GM23338 (cell line): ENCODE results near the gene DCAF6. TPM values are rescaled to one million over a fixed set of nuclear protein-coding genes. Genes with fewer than 3 reads are reported as not detected.
A peak's percentile ranks its signal among the peaks of the same experiment; 100 is the strongest.
"Not testable (repeated sequence)": the region's sequence is repeated elsewhere in the genome, so short reads cannot be mapped to it uniquely, and the experiment has no call there.

Experiments used
- ATAC-seq: fragments of 200-7000 bp; cut with Tn5 transposase; 3 replicates; pipeline ENCODE4 v1.9.1; 2020
- DNase-seq: peaks from one replicate; pipeline ENCODE4 v3.0.0-alpha.2; 2015; ENCODE audit warnings: low spot score
- H2AFZ ChIP-seq: fragments of 200-600 bp; sonication (generic); 2 replicates; pipeline ENCODE4 v1.8.0; 2016; ENCODE audit warnings: antibody characterized with exemption, mild to moderate bottlenecking, moderate library complexity
- H3F3A ChIP-seq: fragments of 200-600 bp; sonication (generic); replicated peaks from 2 replicates; pipeline ENCODE4 v1.8.0; 2017; ENCODE audit warnings: antibody characterized with exemption, mixed run types, low read depth
- H3K27ac ChIP-seq: fragments of 200-600 bp; sonication (generic); 2 replicates; pipeline ENCODE4 v1.6.1; 2016; ENCODE audit warnings: low read depth
- H3K27me3 ChIP-seq: fragments of 200-600 bp; sonication (generic); 2 replicates; pipeline ENCODE4 v1.8.0; 2016; ENCODE audit warnings: mild to moderate bottlenecking, mixed run types, moderate library complexity; ENCODE audit not compliant: insufficient read depth
- H3K36me3 ChIP-seq: fragments of 200-600 bp; sonication (generic); 2 replicates; pipeline ENCODE4 v1.8.0; 2016; ENCODE audit warnings: mild to moderate bottlenecking; ENCODE audit not compliant: insufficient read depth
- H3K4me1 ChIP-seq: fragments of 200-600 bp; sonication (generic); 2 replicates; pipeline ENCODE4 v1.8.0; 2016; ENCODE audit warnings: mild to moderate bottlenecking, moderate library complexity; ENCODE audit not compliant: insufficient read depth
- H3K4me2 ChIP-seq: fragments of 200-600 bp; sonication (generic); 2 replicates; pipeline ENCODE4 v1.7.1; 2017; ENCODE audit warnings: mixed run types
- H3K4me3 ChIP-seq: fragments of 200-600 bp; sonication (generic); 2 replicates; pipeline ENCODE4 v1.6.1; 2016; ENCODE audit warnings: mixed run types
- H3K79me2 ChIP-seq: fragments of 200-600 bp; sonication (generic); replicated peaks from 2 replicates; pipeline ENCODE4 v1.8.0; 2017; ENCODE audit warnings: mild to moderate bottlenecking; ENCODE audit not compliant: insufficient read depth
- H3K9me2 ChIP-seq: fragments of 200-600 bp; sonication (generic); 2 replicates; pipeline ENCODE4 v1.8.0; 2017; ENCODE audit not compliant: insufficient read depth
- H4K20me1 ChIP-seq: fragments of 200-600 bp; sonication (generic); replicated peaks from 2 replicates; pipeline ENCODE4 v1.8.0; 2017; ENCODE audit warnings: mild to moderate bottlenecking; ENCODE audit not compliant: insufficient read depth
- H3K27ac Mint-ChIP-seq: 2 replicates; pipeline ENCODE4 v1.8.0; 2020; ENCODE audit warnings: inconsistent platforms, mild to moderate bottlenecking, moderate library complexity, mixed read lengths
- H3K27me3 Mint-ChIP-seq: 3 replicates; pipeline ENCODE4 v1.8.0; 2022; ENCODE audit warnings: low read depth, mild to moderate bottlenecking, moderate library complexity, mixed read lengths, inconsistent platforms; ENCODE audit not compliant: insufficient read depth, poor library complexity
- H3K36me3 Mint-ChIP-seq: 3 replicates; pipeline ENCODE4 v1.8.0; 2021; ENCODE audit warnings: low read depth, mild to moderate bottlenecking, inconsistent platforms, moderate library complexity, mixed read lengths
- H3K4me1 Mint-ChIP-seq: 3 replicates; pipeline ENCODE4 v1.8.0; 2020; ENCODE audit warnings: mild to moderate bottlenecking, inconsistent platforms, mixed read lengths
- H3K4me3 Mint-ChIP-seq: 3 replicates; pipeline ENCODE4 v1.8.0; 2021; ENCODE audit warnings: moderate library complexity, mild to moderate bottlenecking, inconsistent platforms, mixed read lengths
- H3K9me3 Mint-ChIP-seq: 3 replicates; pipeline ENCODE4 v1.8.0; 2020; ENCODE audit warnings: moderate library complexity, mild to moderate bottlenecking, inconsistent platforms, mixed read lengths
- CREB1 ChIP-seq: fragments of 250-450 bp; sonication (Bioruptor Pico); IDR thresholded peaks from 2 replicates; pipeline ENCODE4 v1.5.0; 2020; ENCODE audit warnings: low read depth, mild to moderate bottlenecking, moderate library complexity
- JUNB ChIP-seq: IDR thresholded peaks from one replicate; pipeline ENCODE4 v1.6.1; 2016; ENCODE audit warnings: antibody characterized with exemption; ENCODE audit not compliant: unreplicated experiment
- NANOG ChIP-seq: IDR thresholded peaks from 2 replicates; pipeline ENCODE4 v1.6.1; 2016; ENCODE audit warnings: antibody characterized with exemption, borderline replicate concordance
- ZNF114 ChIP-seq: fragments of 250-450 bp; sonication (Bioruptor Pico); IDR thresholded peaks from 2 replicates; pipeline ENCODE4 v1.5.0; 2020; ENCODE audit warnings: mild to moderate bottlenecking, moderate library complexity
- polyA plus RNA-seq: library from polyadenylated mRNA; unstranded; fragments of >200 nt; fragmentation: Nextera tagmentation; extraction: Ambion mirVana; gene quantifications from 2 replicates; pipeline ENCODE4 v1.2.1, GENCODE V29; 2016
- total RNA-seq: library from RNA; depleted of rRNA; stranded (reverse); fragments of >200 nt; shearing (Covaris generic); gene quantifications from 2 replicates; pipeline ENCODE4 v1.2.3, GENCODE V29; 2014
- TF ChIP-seq, protein P1 (sequence below), 2 experiments: fragments of 200-600 bp in 1 of 2; sonication (generic) in 1 of 2; conservative IDR thresholded peaks; 2 replicates each; pipeline versions ENCODE4 v1.5.1 to v1.6.1; 2016 to 2017; ENCODE audit warnings: antibody characterized with exemption in 2 of 2, low read depth in 2 of 2, mild to moderate bottlenecking in 2 of 2, moderate library complexity in 1 of 2
- TF ChIP-seq, protein P2 (sequence below): IDR thresholded peaks from 2 replicates; pipeline ENCODE4 v1.6.1; 2016; ENCODE audit warnings: antibody characterized with exemption

The DCAF6 gene
- total and polyA plus RNA-seq, 2 experiments from 2014 or later, result 18.6 to 27.3 TPM

DNA sequence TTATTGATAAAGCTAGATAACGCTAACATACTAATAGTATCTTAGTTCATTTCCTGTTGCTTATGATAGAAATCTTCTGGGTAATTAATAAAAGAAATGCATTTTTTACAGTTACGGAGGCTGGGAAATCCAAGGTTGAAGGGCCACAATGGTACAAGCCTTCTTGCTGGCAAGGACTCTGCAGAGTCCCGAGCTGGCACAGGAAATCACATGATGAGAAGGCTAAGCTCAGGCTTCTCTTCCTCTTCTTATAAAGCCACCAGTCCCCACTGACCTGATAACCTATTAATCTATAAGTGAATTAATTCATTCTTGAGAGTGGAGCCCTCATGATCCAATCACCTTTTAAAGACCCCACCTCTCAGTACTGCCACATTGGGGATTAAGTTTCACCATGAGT, 117.6 kb downstream of the DCAF6 start (continued):
- TF ChIP-seq, protein P1, sequence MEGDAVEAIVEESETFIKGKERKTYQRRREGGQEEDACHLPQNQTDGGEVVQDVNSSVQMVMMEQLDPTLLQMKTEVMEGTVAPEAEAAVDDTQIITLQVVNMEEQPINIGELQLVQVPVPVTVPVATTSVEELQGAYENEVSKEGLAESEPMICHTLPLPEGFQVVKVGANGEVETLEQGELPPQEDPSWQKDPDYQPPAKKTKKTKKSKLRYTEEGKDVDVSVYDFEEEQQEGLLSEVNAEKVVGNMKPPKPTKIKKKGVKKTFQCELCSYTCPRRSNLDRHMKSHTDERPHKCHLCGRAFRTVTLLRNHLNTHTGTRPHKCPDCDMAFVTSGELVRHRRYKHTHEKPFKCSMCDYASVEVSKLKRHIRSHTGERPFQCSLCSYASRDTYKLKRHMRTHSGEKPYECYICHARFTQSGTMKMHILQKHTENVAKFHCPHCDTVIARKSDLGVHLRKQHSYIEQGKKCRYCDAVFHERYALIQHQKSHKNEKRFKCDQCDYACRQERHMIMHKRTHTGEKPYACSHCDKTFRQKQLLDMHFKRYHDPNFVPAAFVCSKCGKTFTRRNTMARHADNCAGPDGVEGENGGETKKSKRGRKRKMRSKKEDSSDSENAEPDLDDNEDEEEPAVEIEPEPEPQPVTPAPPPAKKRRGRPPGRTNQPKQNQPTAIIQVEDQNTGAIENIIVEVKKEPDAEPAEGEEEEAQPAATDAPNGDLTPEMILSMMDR (conservative IDR thresholded peaks at IDR 0.05; ENCODE audit: low read depth in 2 of 2), result no peak
- TF ChIP-seq, protein P2, sequence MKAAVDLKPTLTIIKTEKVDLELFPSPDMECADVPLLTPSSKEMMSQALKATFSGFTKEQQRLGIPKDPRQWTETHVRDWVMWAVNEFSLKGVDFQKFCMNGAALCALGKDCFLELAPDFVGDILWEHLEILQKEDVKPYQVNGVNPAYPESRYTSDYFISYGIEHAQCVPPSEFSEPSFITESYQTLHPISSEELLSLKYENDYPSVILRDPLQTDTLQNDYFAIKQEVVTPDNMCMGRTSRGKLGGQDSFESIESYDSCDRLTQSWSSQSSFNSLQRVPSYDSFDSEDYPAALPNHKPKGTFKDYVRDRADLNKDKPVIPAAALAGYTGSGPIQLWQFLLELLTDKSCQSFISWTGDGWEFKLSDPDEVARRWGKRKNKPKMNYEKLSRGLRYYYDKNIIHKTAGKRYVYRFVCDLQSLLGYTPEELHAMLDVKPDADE, result no peak
- TF ChIP-seq JUNB, result no peak

DNA sequence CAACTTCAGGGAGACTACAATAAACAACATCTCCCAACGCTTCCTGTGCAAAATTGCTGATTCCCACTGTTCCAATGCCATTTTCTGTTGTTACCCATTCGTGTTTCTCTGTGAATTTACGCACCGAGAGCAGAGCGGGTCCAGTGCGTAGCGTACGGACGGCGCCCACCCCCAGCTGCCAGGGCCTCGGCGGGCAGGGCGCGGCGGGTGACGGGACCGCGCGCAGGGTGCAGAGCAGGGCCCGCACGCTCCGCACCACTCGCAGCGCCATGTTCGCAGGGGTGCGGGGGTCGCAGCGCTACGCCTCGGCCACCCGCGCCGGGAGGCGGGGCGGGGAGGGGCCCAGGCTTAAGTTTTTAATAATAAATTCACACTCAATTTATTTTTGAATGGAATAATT, 119.7 kb downstream of the DCAF6 start:
- not testable (repeated sequence) for H3K4me1 ChIP-seq, H3K27ac ChIP-seq, H3K9me3 Mint-ChIP-seq, H3K4me3 Mint-ChIP-seq, H2AFZ ChIP-seq, H3K9me2 ChIP-seq, H3K27me3 ChIP-seq, DNase-seq, H3K4me1 Mint-ChIP-seq, H3K4me3 ChIP-seq, H3K27ac Mint-ChIP-seq, H3F3A ChIP-seq, H3K4me2 ChIP-seq, H4K20me1 ChIP-seq, H3K79me2 ChIP-seq, H3K36me3 Mint-ChIP-seq, H3K36me3 ChIP-seq, H3K27me3 Mint-ChIP-seq
- ATAC-seq, result peak; percentile 46; the same call in 2 of the 3 replicates

DNA sequence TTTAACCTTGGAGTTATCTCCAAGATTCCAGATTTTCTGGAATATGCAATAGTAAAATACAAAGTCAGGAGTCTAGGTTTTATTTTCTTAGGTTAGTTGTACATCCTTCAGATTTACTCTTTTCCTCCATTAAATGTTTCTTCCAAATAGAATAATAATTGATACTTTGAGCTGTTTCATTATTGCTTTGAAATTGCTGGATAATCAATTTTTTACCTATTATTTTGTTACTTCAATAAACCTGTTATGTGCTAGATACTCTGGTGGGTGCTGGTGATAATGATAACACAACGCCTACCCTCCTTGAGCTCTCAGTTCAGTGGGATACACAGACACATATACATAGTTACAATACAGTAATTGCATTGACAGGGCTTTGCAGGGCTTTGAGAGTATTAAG, 120.9 kb downstream of the DCAF6 start:
- H3K4me2 ChIP-seq, result no peak overlapping the region
- no peaks in the 10 kb centered on the region for H3K27me3 ChIP-seq
- Mint-ChIP-seq H3K4me1 (no peaks in the 10 kb centered on the region), H3K4me3 (no peak overlapping the region), H3K27me3 (no peaks in the 10 kb centered on the region), H3K36me3 (peaks cover 4% of the 10 kb centered on the region; the same call in 1 of the 3 replicates), H3K9me3 (0 out of 3 replicates have a peak, but pooled peaks cover 4% of the 10 kb centered on the region), H3K27ac (no peak overlapping the region)
- no peaks in the 10 kb centered on the region for H3K36me3 ChIP-seq
- ATAC-seq, result no peak
- 0 out of 2 replicates have a peak, but pooled peaks cover 3% of the 10 kb centered on the region for H4K20me1 ChIP-seq
- H2AFZ ChIP-seq, result no peak overlapping the region
- no peaks in the 10 kb centered on the region for H3F3A ChIP-seq
- no peak for DNase-seq
- H3K4me1 ChIP-seq, result no peaks in the 10 kb centered on the region
- H3K4me3 ChIP-seq, result no peak overlapping the region
- TF ChIP-seq ZNF114 (CRISPR knock-in tag) (no peak), NANOG (no peak), CREB1 (CRISPR knock-in tag) (no peak)
- TF ChIP-seq, protein P1 (conservative IDR thresholded peaks at IDR 0.05; ENCODE audit: low read depth in 2 of 2), result no peak
- H3K9me2 ChIP-seq, result no peaks in the 10 kb centered on the region
- H3K79me2 ChIP-seq, result no peaks in the 10 kb centered on the region
- no peak overlapping the region for H3K27ac ChIP-seq
